AG09309 (cell line): ENCODE data around the gene DNMT3A.
"Not testable (repeated sequence)": the region's sequence is repeated elsewhere in the genome, so short reads cannot be mapped to it uniquely, and the experiment has no call there.

Experiments used
- DNase-seq: peaks from one replicate; pipeline ENCODE4 v3.0.0-alpha.2; 2010; ENCODE audit warnings: low read depth
- H3K4me3 ChIP-seq: 2 replicates; pipeline ENCODE4 v1.5.1; 2011; ENCODE audit warnings: mild to moderate bottlenecking, low read depth, low read length, moderate library complexity; ENCODE audit not compliant: control insufficient read depth
- CTCF ChIP-seq: IDR thresholded peaks from 2 replicates; pipeline ENCODE4 v1.5.1; 2011; ENCODE audit warnings: mild to moderate bottlenecking, low read depth, low read length, inconsistent platforms; ENCODE audit not compliant: insufficient read depth, control insufficient read depth; ENCODE audit errors: missing control alignments

The DNMT3A gene

GRCh38 chr2:25220313-25220712, 121.4 kb downstream of the DNMT3A start:
- DNase-seq = no peak
- no peak for TF ChIP-seq CTCF
- H3K4me3 ChIP-seq = no peak overlapping the region

- DNase-seq = no peak
- H3K4me3 ChIP-seq = no peak overlapping the region
- TF ChIP-seq CTCF = no peak
Observed at GRCh38 chr2:25219621-25220020, 122.1 kb downstream of the DNMT3A start.

GRCh38 chr2:25218100-25218499, 123.6 kb downstream of the DNMT3A start:
- TF ChIP-seq CTCF = no peak
- no peak overlapping the region for H3K4me3 ChIP-seq
- no peak for DNase-seq

- no peak for DNase-seq
- TF ChIP-seq CTCF = no peak
- H3K4me3 ChIP-seq = peak overlapping the region; percentile 57
Observed at GRCh38 chr2:25215948-25216679, 125.6 kb downstream of the DNMT3A start.

- no peak overlapping the region for H3K4me3 ChIP-seq
- DNase-seq = no peak
- TF ChIP-seq CTCF = no peak
Observed at GRCh38 chr2:25215232-25215631, 126.5 kb downstream of the DNMT3A start.

- no peak for DNase-seq
- no peak for TF ChIP-seq CTCF
- H3K4me3 ChIP-seq = no peak overlapping the region
Observed at GRCh38 chr2:25213229-25213628, 128.5 kb downstream of the DNMT3A start.

- not testable (repeated sequence) for H3K4me3 ChIP-seq, DNase-seq
Observed at GRCh38 chr2:25210923-25211322, 130.8 kb downstream of the DNMT3A start.
